HG03097 (cell line): ENCODE data around the gene ERAL1.
"Not testable (repeated sequence)": the region's sequence is repeated elsewhere in the genome, so short reads cannot be mapped to it uniquely, and the experiment has no call there.

Experiments
- ATAC-seq: cut with Tn5 transposase; IDR thresholded peaks from one replicate; pipeline ENCODE4 v1.9.1; 2021; ENCODE audit not compliant: unreplicated experiment, low FRiP score

ERAL1 gene

DNA sequence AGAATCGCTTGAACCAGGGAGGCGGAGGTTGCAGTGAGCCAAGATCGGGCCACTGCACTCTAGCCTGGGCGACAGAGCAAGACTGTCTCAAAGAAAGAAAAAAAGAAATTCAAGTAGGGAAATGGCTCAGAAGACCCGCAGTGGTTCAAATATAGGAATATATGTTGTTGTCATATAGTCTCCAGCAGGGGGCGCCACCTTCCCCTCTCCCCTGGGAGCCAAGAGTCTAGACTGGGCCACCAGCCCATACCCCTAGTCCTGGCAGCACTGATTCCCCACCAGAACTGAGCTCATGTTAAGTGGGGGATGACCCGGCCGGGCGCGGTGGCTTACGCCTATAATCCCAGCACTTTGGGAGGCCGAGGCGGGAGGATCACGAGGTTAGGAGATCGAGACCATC, 6.1 kb upstream of the ERAL1 start:
- ATAC-seq, result not testable (repeated sequence)

DNA sequence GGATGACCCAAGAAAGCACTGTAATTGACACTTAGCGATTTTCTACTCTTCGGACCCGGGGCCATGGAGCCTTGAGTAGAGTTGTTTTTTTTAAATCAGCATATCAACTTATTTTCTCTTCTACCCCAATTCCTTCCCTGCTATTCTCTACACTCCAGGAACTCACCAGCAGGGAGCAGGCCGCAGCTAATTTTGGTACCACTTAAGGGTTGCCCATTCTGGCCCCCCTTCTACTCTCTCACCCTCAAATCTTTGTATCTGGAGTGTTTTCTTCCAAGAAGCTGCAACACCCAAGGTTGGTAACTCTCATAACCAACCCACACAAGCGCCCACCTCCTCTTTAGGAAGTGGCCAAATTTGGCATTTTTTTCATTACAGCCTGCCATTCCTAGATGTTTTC, 5.5 kb upstream of the ERAL1 start:
- no peak for ATAC-seq

DNA sequence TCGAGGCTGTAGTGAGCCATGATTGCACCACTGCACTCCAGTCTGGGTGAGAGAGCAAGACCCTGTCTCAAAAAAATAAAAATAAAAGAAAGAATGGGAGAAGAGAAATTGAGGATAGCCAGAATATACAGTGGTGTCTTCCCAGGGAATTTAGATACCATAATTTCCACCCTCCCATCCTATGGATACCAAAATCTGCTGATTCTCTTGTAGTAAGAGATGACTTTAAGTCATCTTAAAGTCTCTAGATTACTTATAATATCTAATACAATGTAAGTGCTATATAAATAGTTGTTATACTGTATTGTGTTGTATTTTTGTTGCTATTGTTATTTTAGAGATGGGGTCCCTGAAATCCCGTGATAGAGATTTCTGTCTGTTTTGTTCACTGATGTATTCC, 1.5 kb upstream of the ERAL1 start:
- no peak for ATAC-seq

DNA sequence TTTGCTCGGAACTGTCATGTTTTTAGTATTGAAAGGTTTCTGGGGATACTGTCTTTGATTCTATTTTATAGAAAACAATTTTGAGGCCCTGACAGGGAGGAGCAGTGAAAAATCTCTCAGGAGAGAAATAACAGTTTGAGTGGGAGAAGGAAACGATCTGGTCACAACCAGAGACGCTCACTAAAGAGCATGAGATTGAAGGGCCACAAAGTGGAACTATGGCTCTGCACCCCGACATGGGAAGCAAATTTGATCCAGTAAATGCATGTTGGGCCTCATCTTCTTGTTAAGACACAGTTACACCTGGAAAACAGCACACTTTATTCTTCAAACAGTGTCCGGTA, 492 bp downstream of the ERAL1 start:
- ATAC-seq, result no peak

DNA sequence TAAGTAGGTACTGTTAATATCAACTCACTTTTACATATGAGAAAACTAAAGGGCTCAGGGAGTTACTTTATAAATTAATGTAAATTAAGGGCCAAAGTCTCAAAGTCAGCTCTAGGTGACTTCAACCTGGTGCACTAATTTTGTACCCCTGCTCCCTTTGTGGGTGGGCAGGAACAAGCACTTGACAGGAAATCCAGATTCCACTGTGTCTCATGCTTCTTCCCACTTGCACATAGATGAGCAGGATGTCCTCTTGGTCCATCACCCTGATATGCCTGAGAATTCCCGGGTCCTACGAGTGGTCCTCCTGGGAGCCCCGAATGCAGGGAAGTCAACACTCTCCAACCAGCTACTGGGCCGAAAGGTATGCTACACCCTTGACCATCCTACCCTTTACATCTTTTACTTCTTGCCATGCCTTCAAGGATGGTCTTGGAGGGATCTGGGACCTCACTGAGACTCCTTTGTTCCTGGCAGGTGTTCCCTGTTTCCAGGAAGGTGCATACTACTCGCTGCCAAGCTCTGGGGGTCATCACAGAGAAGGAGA, 1.3 kb downstream of the ERAL1 start:
- no peak for ATAC-seq

DNA sequence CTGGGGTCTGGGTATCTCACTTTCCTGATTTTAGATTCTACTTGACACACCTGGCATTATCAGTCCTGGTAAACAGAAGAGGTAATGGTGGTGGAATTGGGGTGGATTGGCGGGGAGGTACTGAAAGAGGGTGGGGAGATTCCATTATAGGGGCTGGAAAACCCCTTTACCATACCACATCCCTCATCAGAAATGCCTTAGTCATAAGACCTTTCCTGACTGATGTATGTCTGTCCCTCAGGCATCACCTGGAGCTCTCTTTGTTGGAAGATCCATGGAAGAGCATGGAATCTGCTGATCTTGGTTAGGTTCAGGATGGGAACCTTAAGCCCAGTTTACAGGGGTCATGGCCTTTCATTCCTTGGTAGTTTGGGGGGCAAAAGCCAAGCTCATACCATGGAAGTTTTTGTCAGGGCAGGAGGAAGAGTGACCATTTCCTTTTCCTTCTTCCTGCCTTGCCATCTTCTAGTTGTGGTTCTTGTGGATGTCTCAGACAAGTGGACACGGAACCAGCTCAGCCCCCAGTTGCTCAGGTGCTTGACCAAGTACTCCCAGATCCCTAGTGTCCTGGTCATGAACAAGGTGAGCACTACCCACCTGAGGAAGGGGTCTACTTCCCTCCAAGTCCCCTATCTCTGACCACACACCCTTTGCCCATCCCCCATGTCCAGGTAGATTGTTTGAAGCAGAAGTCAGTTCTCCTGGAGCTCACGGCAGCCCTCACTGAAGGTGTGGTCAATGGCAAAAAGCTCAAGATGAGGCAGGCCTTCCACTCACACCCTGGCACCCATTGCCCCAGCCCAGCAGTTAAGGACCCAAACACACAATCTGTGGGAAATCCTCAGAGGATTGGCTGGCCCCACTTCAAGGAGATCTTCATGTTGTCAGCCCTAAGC, 3.3 kb downstream of the ERAL1 start:
- no peak for ATAC-seq

DNA sequence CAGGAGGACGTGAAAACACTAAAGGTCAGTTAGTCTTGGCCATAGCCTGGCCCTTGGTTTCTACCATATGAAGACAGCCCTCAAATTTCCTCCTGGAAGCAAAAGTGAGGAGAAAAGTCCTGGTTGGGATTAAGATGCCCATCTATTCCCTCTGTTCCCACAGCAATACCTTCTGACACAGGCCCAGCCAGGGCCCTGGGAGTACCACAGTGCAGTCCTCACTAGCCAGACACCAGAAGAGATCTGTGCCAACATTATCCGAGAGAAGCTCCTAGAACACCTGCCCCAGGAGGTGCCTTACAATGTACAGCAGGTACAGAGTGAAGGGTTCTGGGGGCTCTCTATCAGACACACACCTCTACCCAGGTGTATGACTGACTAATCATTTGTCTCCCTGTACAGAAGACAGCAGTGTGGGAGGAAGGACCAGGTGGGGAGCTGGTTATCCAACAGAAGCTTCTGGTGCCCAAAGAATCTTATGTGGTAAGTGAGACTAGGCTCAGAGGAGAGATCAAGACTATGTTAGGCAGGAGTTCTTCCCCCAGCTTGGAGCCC, 4.1 kb downstream of the ERAL1 start:
- ATAC-seq, result no peak

DNA sequence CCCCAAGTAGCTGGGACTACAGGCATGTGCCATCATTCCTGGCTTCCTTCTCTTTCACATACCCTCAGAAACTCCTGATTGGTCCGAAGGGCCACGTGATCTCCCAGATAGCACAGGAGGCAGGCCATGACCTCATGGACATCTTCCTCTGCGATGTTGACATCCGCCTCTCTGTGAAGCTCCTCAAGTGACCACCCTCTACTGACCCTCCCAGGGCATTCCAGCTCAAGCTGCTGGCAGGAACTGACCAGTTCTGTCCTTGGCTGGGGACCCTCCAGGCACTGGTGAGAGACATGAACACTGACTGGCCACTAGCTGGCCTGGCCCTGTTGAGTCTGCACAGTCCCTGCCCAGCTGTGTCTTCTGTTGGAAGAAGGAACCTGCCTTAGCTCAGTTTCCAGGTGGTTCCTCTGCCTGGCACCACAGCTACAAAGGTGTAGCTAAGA, 5.6 kb downstream of the ERAL1 start:
- no peak for ATAC-seq

DNA sequence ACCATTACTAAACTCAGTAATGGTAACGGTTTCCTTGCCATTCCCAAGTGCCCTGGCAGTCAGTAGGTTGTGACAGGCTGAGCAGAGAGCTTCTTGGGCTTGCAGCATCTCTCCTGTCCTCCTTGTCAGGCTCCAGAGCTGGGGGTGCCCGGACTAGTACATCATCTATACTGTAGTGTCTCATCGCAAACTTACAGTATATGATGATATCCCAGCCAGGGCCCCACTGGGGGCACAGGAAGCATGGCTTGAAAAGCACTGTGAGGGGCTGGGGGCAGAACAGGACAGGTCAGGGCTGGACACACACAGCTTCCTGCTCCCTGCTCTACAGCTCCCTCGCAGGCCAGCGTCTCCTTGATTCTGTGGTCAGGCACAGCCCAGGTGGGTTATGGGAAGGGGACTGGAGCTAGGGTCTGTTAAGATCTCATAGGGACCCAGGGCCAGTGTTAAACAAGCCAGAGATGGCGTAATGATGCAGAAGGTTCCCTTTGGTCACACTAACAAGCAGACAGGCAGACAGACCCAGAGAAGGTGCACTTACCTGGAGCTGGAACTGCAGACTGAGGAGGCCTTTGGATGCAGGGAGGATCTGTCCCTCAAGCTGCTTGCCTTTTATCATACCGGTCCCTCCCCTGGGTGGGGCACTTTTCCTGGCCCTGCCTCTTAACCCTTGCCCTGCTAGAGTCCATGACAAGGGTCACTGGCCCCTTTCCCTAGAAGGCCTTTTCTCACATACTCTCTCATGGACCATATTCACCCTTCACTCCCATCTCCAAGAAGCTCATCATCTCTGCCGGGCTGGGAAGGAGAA, 6.8 kb downstream of the ERAL1 start:
- no peak for ATAC-seq

DNA sequence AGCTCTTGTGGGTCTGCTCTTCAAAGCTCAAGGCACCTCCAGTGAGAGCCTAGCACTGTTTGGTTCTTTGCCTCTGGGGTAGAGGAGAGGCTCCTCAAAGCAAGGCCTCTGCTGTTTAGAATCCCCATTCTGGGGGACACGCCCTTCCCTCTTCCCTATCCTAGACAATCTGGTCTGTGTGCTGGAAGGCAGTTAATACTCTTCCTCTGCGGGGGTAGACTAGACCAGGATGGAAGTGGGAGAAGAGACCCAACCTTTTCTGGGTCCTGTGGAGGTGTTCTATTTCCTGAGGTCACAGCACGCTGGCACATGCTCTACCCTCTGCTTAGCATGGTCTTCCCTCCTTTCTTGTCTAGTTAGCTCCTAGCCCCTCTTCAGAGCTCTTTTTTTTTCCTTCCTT, 7.7 kb downstream of the ERAL1 start:
- ATAC-seq, result no peak

DNA sequence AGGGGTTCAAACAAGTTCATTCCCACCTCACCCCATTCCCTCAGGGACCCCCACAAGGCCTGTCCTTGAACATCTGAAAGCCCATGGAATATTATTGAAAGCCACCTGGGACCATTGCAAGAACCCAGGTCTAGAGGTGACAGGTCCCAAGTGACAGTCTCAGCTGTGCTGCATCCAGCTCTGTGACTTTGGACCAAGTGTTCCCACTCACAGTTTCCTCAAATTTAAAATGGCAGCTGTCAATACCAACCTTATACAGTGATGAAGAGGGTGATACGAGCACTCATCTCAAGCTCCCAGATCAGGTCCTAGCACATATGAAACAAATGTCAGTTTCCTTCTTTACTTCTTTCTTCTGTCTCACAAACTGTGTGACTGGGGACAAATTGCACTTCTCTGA, 9.1 kb downstream of the ERAL1 start:
- ATAC-seq, result no peak

DNA sequence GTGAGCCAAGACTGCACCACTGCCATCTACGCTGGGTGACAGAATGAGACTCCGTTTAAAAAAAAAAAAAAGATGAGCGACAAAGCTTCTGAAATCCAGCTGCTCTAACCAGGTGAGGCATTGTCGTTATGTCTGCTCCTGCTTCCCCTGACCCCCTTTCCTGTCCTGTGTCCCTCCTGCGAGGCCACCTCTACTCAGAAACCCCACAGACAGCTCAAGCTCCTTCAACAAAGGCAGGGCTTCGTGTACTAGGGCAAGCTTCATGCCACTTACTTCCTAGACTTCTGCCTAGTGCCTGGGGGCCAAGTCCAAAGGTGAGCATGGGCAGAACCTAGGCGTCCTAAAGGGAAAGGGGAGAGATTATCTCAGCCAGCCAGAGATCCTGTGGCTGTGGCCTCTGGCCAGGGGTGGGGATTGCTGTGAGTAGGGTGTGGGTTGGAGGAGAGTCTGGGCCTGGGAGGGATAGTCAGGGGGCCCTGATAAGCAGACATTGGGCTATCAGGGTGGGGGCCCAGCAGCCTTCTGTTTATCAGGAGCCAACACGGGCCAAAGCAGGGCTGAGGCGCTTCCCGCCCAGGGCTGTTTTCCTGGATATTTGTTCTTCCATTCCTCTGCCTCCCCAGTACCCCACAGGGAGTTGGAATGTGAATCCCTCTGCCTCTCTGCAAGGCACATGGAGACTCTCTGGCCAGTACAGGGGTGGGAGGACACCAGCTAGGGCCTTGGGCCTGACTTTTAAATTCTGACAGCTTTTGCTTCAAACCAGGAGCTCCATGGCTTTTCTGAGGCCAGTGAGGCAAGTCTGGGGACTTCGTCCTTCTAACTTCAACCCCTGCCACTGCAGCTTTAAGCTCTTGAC, 10.4 kb downstream of the ERAL1 start:
- ATAC-seq, result no peak

DNA sequence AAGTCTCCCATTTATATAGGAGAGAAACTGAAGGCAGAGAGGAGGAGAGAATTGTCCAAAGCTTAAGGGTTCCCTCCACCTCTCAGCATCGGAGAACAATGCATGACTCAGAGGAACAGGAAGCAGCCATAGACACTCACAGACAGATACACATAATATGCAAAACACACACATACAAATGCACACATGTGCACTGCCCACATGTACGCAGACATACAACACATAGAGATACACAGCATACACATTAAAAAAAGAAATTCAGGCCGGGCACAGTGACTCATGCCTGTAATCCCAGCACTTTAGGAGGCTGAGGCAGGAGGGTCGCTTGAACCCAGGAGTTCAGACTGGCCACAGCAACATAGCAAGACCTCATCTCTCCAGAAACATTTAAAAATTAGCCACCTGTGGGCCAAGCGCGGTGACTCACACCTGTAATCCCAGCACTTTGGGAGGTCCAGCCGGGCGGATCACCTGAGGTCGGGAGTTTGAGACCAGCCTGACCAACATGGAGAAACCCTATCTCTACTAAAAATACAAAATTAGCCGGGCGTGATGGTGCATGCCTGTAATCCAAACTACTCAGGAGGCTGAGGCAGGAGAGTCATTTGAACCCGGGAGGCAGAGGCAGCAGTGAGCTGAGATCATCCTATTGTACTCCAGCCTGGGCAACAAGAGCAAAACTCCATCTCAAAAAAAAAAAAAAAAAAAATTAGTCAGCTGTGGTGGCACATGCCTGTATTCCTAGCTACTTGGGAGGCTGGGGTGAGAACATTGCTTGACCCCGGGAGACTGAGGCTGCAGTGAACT, 11.3 kb downstream of the ERAL1 start:
- no peak for ATAC-seq

DNA sequence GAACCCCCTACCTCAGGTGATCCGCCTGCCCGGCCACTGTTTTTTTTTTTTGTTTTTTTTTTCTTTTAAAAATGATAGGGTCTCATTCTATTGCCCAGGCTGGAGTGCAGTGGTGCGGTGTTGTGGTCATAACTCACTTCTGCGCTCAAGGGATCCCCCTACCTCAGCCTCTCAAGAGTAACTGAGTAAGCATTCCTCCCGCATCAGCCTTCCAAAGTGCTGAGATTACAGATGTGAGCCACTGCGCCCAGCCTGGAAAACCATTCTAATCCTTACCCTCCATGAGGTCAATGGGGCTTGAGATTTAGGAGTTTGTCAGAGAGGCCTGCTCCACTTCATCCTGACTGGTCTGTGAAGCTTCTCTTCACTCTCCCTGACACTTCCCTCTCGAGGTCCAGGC, 12.5 kb downstream of the ERAL1 start:
- no peak for ATAC-seq

DNA sequence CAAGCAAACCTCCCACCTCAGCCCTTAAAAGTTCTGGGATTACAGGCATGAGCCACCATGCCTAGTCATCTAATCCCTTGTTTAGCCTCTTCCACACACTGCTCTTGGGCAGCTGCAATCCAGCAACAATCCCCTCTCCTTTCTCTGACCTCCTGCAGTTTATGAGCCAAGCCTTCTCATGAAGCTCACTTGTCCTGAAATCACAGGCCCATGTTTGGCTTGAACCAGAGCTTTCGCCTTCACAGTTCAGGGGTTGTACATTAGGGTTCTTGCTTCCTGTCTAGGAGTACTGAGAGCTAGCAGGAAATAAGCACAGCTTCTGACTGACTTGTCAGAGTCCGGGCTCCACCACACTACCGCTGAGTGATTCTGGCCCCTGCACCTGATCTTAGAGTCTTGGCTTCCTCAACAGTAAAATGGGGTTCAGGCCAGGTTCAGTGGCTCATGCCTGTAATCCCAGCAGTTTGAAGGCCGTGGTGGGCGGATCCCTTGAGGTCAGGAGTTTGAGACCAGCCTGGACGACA, 16.3 kb downstream of the ERAL1 start:
- ATAC-seq, result peak; percentile 91

DNA sequence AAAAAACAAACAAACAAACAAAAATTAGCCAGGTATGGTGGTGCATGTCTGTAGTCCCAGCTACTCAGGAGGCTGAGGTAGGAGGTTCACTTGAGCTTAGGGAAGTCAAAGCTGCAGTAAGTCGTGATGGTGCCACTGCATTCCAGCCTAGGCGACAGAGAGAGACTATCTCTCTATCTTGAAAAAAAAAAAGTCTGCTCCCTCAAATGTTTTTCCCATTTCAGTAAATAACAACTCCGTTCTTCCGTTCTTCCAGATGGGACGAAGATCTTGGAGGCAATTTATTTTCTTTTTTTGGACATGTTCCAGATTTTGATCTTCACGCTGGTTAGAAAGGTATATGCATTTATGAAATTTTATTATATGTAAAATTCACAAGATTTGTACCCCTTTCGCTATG, 19.0 kb downstream of the ERAL1 start:
- ATAC-seq, result no peak

DNA sequence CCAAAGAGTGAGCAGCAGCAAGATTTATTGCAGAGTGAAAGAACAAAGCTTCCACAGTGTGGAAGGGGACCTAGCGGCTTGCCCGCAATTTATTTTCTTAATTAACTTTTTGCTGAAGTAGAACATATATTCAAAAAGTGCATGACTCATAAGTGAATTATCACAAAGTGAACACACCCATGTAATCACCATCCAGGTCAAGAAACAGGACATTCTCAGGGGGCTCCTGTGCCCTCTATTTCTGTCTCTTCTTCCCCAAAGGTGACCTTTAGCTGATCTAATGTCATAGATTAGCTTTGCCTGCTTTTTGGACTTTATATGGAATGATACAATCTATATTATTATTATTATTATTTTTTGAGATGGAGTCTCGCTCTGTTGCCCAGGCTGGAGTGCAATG, 19.9 kb downstream of the ERAL1 start:
- no peak for ATAC-seq

DNA sequence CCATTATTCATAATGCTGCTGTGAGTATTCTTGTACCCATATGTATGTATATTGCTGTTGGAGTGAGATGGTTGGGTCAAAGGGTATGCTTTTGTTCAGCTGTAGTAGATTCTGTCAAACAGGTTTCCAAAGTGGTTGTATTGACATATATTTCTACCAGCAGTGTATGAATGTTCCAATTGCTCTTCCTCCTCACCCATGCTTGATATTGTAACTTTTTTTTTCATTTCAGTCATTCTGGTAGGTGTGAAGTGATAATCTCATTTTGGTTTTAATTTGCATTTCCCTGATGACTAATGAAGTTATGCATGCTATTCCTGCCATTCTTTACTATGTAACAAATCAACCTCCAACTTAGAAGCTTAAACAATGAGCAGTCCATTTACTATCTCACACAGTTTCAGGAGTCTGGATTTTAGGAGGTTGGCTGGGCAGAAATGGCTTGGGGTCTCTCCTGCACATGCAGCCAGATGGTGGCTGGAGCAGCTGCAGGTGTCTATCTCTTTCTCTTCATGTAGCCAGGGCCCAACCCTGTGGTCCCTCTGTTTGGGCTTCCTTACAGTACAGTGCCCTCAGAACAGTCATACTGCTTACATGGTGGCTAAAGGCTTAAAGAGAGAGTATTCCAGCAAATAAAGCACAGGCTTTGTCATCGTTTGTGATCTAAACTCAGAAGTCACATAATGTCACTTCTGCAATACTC, 21.2 kb downstream of the ERAL1 start:
- no peak for ATAC-seq
